Panc1 (cell line): Measurements from ENCODE around the gene C1orf74. TPM values are rescaled to one million over a fixed set of nuclear protein-coding genes. Genes with fewer than 3 reads are reported as not detected.

ENCODE experiments used
- ATAC-seq: fragments of 200-7000 bp; cut with Tn5 transposase; 2 replicates; pipeline ENCODE4 v1.9.1; 2020; ENCODE audit warnings: mild to moderate bottlenecking, moderate library complexity
- BruUV-seq: library from RNA; stranded (reverse); fragments of 400-500 nt; replicated peaks from 2 replicates; lab custom pipeline; 2021; lab: Mats Ljungman, UMichigan
- CTCF ChIA-PET: fragments of 300-600 bp; sonication (Branson Sonifier 250); formaldehyde crosslinking; loops from one replicate; lab custom pipeline; 2022; ENCODE audit warnings: antibody characterized with exemption; lab: Charles Lee
- POLR2A ChIA-PET: fragments of 300-600 bp; sonication (Branson Sonifier 250); formaldehyde crosslinking; loops from one replicate; lab custom pipeline; 2022; ENCODE audit warnings: antibody characterized with exemption; lab: Charles Lee
- DNase-seq: peaks from one replicate; pipeline ENCODE4 v3.0.0-alpha.2; 2010; ENCODE audit warnings: low read depth, low spot score
- H3K27ac ChIP-seq: 2 replicates; pipeline ENCODE4 v1.5.1; 2011; ENCODE audit warnings: mild to moderate bottlenecking, low read length, inconsistent platforms
- H3K27me3 ChIP-seq: fragments of 200-500 bp; sonication (Bioruptor generic); 2 replicates; pipeline ENCODE4 v1.6.0; 2014; ENCODE audit warnings: low read length, inconsistent platforms; ENCODE audit not compliant: control insufficient read depth, insufficient read depth
- H3K36me3 ChIP-seq: fragments of 200-500 bp; sonication (Bioruptor generic); 2 replicates; pipeline ENCODE4 v1.5.1; 2014; ENCODE audit warnings: inconsistent platforms, mild to moderate bottlenecking, low read length, moderate library complexity; ENCODE audit not compliant: control insufficient read depth, insufficient read depth
- H3K4me1 ChIP-seq: 2 replicates; pipeline ENCODE4 v1.5.1; 2011; ENCODE audit warnings: inconsistent platforms, mild to moderate bottlenecking, low read length, moderate library complexity; ENCODE audit not compliant: control insufficient read depth, insufficient read depth
- H3K4me3 ChIP-seq, 2 experiments: 2 replicates each; pipeline ENCODE4 v1.5.1; 2011 to 2012; ENCODE audit warnings: low read depth in 2 of 2, low read length in 2 of 2, mild to moderate bottlenecking in 2 of 2, inconsistent platforms in 1 of 2, moderate library complexity in 1 of 2
- H3K9me3 ChIP-seq: fragments of 200-500 bp; sonication (Bioruptor generic); 2 replicates; pipeline ENCODE4 v1.5.1; 2014; ENCODE audit warnings: low read depth, mild to moderate bottlenecking, inconsistent platforms, low read length, moderate library complexity; ENCODE audit not compliant: control insufficient read depth, insufficient read depth
- CTCF ChIP-seq: fragments of 450-650 bp; IDR thresholded peaks from 2 replicates; pipeline ENCODE4 v1.5.1; 2017; ENCODE audit warnings: mild to moderate bottlenecking
- POLR2AphosphoS5 ChIP-seq: IDR thresholded peaks from 2 replicates; pipeline ENCODE4 v1.6.1; 2012; ENCODE audit warnings: mild to moderate bottlenecking, low read depth, low read length, moderate library complexity
- REST ChIP-seq, 2 experiments: IDR thresholded peaks; 2 replicates each; pipeline ENCODE4 v1.6.1; 2011 to 2012; ENCODE audit warnings: low read depth in 2 of 2, control low read depth in 1 of 2, low read length in 1 of 2, mild to moderate bottlenecking in 1 of 2, moderate library complexity in 1 of 2; ENCODE audit not compliant: insufficient read depth in 1 of 2
- SIN3A ChIP-seq: IDR thresholded peaks from 2 replicates; pipeline ENCODE4 v1.6.1; 2012; ENCODE audit warnings: low read depth, mild to moderate bottlenecking, low read length, moderate library complexity, borderline replicate concordance; ENCODE audit not compliant: insufficient read depth
- TCF7L2 ChIP-seq: IDR thresholded peaks from 2 replicates; pipeline ENCODE4 v1.6.1; 2011; ENCODE audit warnings: mild to moderate bottlenecking, low read depth, low read length, inconsistent platforms
- in situ Hi-C: cut with HindIII; loops from 2 replicates; pipeline ENCODE4 v1.10.0; 2016; ENCODE audit warnings: low sequenced_read_pairs, low pct_unique_long_range_greater_than_20kb
- intact Hi-C: fragments of 100-400 bp; cut with micrococcal nuclease; formaldehyde crosslinking; loops from one replicate; pipeline ENCODE4 v1.10.0; 2022; ENCODE audit not compliant: unreplicated experiment
- total RNA-seq: library from RNA; stranded (reverse); gene quantifications from one replicate; pipeline ENCODE4 v1.2.1, GENCODE V29; 2021; ENCODE audit not compliant: unreplicated experiment

C1orf74 gene
- total RNA-seq, 1 experiment from 2014 or later, result 1.7 TPM

- BruUV-seq, result no TSS peak
- no peak within 1 kb of the TSS for H3K4me3 ChIP-seq
- CTCF ChIA-PET, result no interaction called here
- in situ Hi-C loops (no loop called here), intact Hi-C loops (no loop called here)
- no peaks in the 10 kb centered on the region for H3K27me3 ChIP-seq
- no peak for DNase-seq
- no peaks in the 10 kb centered on the region for H3K9me3 ChIP-seq
- no peak within 1 kb of the TSS for H3K27ac ChIP-seq
- no peaks in the 10 kb centered on the region for H3K4me1 ChIP-seq
- no peaks in the 10 kb centered on the region for H3K36me3 ChIP-seq
- no peak for TF ChIP-seq TCF7L2
- no peak for TF ChIP-seq REST (IDR thresholded peaks at IDR 0.05; ENCODE audit: insufficient read depth in 1 of 2, low read depth in 2 of 2, low read length in 1 of 2)
- no peak for TF ChIP-seq POLR2AphosphoS5
- no peak for TF ChIP-seq CTCF
- TF ChIP-seq SIN3A, result no peak
- POLR2A ChIA-PET, result no interaction called here
- no peak for ATAC-seq
These were observed 28.3 kb downstream of the C1orf74 start, which contains the start of gene TRAF3IP3 for GRCh38 chr1:209755926-209756614. Gene TRAF3IP3 (plus strand): TSS chr1:209756053. CDS start chr1:209760040, 3,987 bp downstream.

- no peak overlapping the region for H3K4me3 ChIP-seq
- no peaks in the 10 kb centered on the region for H3K9me3 ChIP-seq
- H3K36me3 ChIP-seq, result no peaks in the 10 kb centered on the region
- BruUV-seq, result no TSS peak
- H3K27me3 ChIP-seq, result no peaks in the 10 kb centered on the region
- H3K4me1 ChIP-seq, result no peaks in the 10 kb centered on the region
- TF ChIP-seq POLR2AphosphoS5 (no peak), TCF7L2 (no peak), REST (IDR thresholded peaks at IDR 0.05; ENCODE audit: insufficient read depth in 1 of 2, low read depth in 2 of 2, low read length in 1 of 2) (no peak), CTCF (no peak), SIN3A (no peak)
- ChIA-PET CTCF (no interaction called here), POLR2A (no interaction called here)
- DNase-seq (no peak), ATAC-seq (no peak)
- in situ Hi-C loops, result no loop called here
- no peak overlapping the region for H3K27ac ChIP-seq
- intact Hi-C loops, result no loop called here
These were observed 29.1 kb downstream of the C1orf74 start for GRCh38 chr1:209755256-209755655.
